ENCODE results near the gene SLC16A1.

DNA sequence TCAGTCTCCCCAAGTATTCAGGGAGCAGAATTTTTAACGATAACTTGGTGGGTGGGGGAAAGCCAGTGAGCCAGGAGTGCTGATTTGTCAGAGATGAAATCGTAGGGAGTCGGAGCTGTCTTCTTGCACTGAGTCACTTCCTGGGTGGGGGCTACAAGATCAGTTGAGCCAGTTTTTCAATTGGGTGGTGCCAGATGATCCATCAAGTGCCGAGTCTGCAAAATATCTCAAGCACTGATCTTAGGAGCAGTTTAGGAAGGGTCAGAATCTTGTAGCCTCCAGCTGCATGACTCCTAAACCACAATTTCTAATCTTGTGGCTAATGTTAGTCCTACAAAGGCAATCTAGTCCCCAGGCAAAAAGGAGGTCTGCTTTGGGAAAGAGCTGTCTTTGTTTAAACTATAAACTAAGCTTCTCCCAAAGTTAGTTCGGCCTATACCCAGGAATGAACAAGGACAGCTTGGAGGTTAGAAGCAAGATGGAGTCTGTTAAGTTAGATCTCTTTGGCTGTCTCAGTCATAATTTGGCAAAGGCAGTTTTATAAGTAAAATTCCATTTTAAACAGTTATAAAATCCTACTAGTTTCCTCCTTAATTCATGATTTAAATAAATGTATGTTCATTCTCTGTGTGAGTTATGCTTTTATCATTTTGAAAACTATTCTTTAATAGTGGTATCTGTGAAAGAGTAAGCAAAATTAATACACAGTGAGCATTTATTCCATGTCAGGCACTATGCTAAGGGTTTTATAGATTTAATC lies 51.7 kb downstream of the SLC16A1 start:
- TF ChIP-seq, protein P1, sequence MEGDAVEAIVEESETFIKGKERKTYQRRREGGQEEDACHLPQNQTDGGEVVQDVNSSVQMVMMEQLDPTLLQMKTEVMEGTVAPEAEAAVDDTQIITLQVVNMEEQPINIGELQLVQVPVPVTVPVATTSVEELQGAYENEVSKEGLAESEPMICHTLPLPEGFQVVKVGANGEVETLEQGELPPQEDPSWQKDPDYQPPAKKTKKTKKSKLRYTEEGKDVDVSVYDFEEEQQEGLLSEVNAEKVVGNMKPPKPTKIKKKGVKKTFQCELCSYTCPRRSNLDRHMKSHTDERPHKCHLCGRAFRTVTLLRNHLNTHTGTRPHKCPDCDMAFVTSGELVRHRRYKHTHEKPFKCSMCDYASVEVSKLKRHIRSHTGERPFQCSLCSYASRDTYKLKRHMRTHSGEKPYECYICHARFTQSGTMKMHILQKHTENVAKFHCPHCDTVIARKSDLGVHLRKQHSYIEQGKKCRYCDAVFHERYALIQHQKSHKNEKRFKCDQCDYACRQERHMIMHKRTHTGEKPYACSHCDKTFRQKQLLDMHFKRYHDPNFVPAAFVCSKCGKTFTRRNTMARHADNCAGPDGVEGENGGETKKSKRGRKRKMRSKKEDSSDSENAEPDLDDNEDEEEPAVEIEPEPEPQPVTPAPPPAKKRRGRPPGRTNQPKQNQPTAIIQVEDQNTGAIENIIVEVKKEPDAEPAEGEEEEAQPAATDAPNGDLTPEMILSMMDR (conservative IDR thresholded peaks at IDR 0.05; ENCODE audit: low read length) = no peak
- TF ChIP-seq EZH2phosphoT487 (IDR thresholded peaks at IDR 0.05; ENCODE audit: borderline replicate concordance) = no peak
